ENCODE data around the gene CAVIN2.
A peak's percentile ranks its signal among the peaks of the same experiment; 100 is the strongest.

Gene CAVIN2

GRCh38 chr2:191815010-191815409 lies 31.9 kb downstream of the CAVIN2 start:
- Histone ChIP-seq H3K36me3 (ENCODE audit: control insufficient read depth, low read length) (no peaks in the 10 kb centered on the region), H3K27ac (ENCODE audit: low read depth, low read length) (no peak overlapping the region), H3K9me3 (ENCODE audit: control insufficient read depth, insufficient read depth, low read length) (no peaks in the 10 kb centered on the region), H3K4me1 (ENCODE audit: control insufficient read depth, low read length) (no peaks in the 10 kb centered on the region), H3F3A (ENCODE audit: control insufficient read depth, insufficient read depth) (no peaks in the 10 kb centered on the region), H3K4me3 (ENCODE audit: low read length) (no peak overlapping the region), H3K9me2 (replicated peaks; ENCODE audit: control insufficient read depth, low read length) (no peaks in the 10 kb centered on the region), H3K79me2 (ENCODE audit: control insufficient read depth, low read length) (no peaks in the 10 kb centered on the region), H4K20me1 (ENCODE audit: control insufficient read depth, insufficient read depth, low read depth, low read length) (no peaks in the 10 kb centered on the region), H3K27me3 (ENCODE audit: control insufficient read depth, low read length) (peaks cover 13% of the 10 kb centered on the region), H3K4me2 (ENCODE audit: low read length) (no peak overlapping the region)
- no peak for TF ChIP-seq EZH2phosphoT487 (IDR thresholded peaks at IDR 0.05; ENCODE audit: borderline replicate concordance, low read length)
- TF ChIP-seq CTCF (IDR thresholded peaks at IDR 0.05; ENCODE audit: low read depth, low read length, poor library complexity, severe bottlenecking), result no peak

- TF ChIP-seq EZH2phosphoT487 (IDR thresholded peaks at IDR 0.05; ENCODE audit: borderline replicate concordance, low read length), result no peak
- no peak for TF ChIP-seq CTCF (IDR thresholded peaks at IDR 0.05; ENCODE audit: low read depth, low read length, poor library complexity, severe bottlenecking)
- H3K9me3 ChIP-seq (ENCODE audit: control insufficient read depth, insufficient read depth, low read length), result no peaks in the 10 kb centered on the region
- no peak overlapping the region for H3K4me3 ChIP-seq (ENCODE audit: low read length)
- no peaks in the 10 kb centered on the region for H3K36me3 ChIP-seq (ENCODE audit: control insufficient read depth, low read length)
- no peaks in the 10 kb centered on the region for H4K20me1 ChIP-seq (ENCODE audit: control insufficient read depth, insufficient read depth, low read depth, low read length)
- H3K9me2 ChIP-seq (replicated peaks; ENCODE audit: control insufficient read depth, low read length), result no peaks in the 10 kb centered on the region
- peaks cover 9% of the 10 kb centered on the region; the same call in 1 of the 2 replicates for H3K27me3 ChIP-seq (ENCODE audit: control insufficient read depth, low read length)
- H3F3A ChIP-seq (ENCODE audit: control insufficient read depth, insufficient read depth), result no peaks in the 10 kb centered on the region
- H3K79me2 ChIP-seq (ENCODE audit: control insufficient read depth, low read length), result no peaks in the 10 kb centered on the region
- H3K4me2 ChIP-seq (ENCODE audit: low read length), result no peak overlapping the region
- H3K4me1 ChIP-seq (ENCODE audit: control insufficient read depth, low read length), result no peaks in the 10 kb centered on the region
- no peak overlapping the region for H3K27ac ChIP-seq (ENCODE audit: low read depth, low read length)
Measured at GRCh38 chr2:191813943-191814342, 32.9 kb downstream of the CAVIN2 start.

GRCh38 chr2:191811807-191812602 lies 34.9 kb downstream of the CAVIN2 start:
- H3K4me2 ChIP-seq (ENCODE audit: low read length), result no peak overlapping the region
- H3K27me3 ChIP-seq (ENCODE audit: control insufficient read depth, low read length), result no peaks in the 10 kb centered on the region
- no peaks in the 10 kb centered on the region for H3K9me2 ChIP-seq (replicated peaks; ENCODE audit: control insufficient read depth, low read length)
- H3K9me3 ChIP-seq (ENCODE audit: control insufficient read depth, insufficient read depth, low read length), result no peaks in the 10 kb centered on the region
- H3F3A ChIP-seq (ENCODE audit: control insufficient read depth, insufficient read depth), result no peaks in the 10 kb centered on the region
- no peaks in the 10 kb centered on the region for H3K4me1 ChIP-seq (ENCODE audit: control insufficient read depth, low read length)
- no peak overlapping the region for H3K27ac ChIP-seq (ENCODE audit: low read depth, low read length)
- H3K4me3 ChIP-seq (ENCODE audit: low read length), result no peak overlapping the region
- H3K79me2 ChIP-seq (ENCODE audit: control insufficient read depth, low read length), result no peaks in the 10 kb centered on the region
- no peaks in the 10 kb centered on the region for H4K20me1 ChIP-seq (ENCODE audit: control insufficient read depth, insufficient read depth, low read depth, low read length)
- TF ChIP-seq EZH2phosphoT487 (IDR thresholded peaks at IDR 0.05; ENCODE audit: borderline replicate concordance, low read length) (no peak), CTCF (IDR thresholded peaks at IDR 0.05; ENCODE audit: low read depth, low read length, poor library complexity, severe bottlenecking) (peak; percentile 65)
- no peaks in the 10 kb centered on the region for H3K36me3 ChIP-seq (ENCODE audit: control insufficient read depth, low read length)
